ENCODE data around the gene CACNA1G.

The CACNA1G gene

DNA sequence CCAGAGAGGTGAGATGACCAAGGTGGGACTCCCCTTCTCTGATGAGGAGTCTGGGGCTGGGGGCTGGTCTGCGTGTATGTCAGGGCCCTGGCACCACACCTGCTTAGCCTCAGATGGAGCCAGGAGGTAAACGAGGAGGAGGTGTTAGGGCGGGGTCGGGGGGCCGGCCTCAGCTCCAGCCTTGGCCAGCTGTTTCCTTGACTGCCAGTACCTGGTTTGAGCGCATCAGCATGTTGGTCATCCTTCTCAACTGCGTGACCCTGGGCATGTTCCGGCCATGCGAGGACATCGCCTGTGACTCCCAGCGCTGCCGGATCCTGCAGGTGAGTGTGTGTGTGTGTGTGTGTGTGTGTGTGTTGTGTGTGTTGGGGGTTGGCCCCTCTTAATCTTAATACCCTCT is 8.1 kb downstream of the CACNA1G start:
- DNase-seq (ENCODE audit: low read depth) = no peak

DNA sequence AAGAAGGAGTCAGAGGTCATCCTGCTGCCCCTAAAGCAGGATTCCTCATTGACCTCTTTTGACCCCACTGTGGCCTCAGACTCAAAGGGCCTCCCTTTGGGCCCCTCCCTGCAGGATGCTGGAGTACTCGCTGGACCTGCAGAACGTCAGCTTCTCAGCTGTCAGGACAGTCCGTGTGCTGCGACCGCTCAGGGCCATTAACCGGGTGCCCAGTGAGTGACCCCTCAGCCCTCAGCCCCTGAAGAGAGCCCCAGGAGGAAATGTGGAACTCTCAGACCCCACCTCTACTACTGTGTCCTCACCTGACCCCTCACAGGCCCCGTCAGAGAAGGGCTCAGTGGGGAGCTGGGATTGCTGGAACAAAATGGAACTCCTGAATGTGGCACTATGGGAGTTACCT is 9.1 kb downstream of the CACNA1G start:
- no peak for DNase-seq (ENCODE audit: low read depth)

DNA sequence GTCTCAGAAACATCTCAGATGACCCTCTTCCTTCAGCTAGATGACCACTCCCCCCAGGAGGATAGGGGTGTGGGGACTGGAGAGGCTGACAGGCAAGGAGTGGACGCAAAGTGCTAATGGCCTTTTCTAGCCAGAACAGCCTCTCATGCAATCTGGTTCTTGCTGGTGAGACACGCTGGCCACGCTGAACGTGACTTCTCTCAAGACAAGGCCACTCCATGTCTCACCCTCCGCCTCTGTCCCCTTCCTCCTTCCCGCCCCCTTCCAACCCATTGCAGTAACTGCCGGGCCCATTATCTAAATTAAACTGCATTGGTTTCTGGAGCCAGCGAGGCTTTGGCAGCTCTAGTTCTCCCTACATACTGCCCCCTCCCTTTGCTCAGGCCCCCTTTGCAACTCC is 9.5 kb downstream of the CACNA1G start:
- DNase-seq (ENCODE audit: low read depth) = no peak

DNA sequence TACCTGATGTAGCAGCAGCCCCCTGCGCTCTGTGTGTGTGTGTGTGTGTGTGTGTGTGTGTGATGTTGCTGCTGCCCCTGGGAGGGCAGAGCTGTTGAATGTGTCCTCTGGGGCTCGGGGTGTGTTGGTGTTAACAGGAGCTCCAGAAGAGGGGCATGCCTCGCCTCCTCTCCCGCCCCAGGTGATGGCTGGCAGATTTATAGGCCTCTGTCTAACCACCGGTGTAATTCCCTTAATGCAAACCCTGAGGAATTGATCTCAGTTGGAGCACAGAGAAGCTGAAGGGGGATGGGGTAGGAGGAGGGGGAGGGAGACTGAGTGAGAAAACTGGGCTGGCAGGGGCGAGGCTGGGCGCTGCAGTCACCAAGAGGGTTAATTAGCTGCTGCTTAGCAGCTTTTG is 10.0 kb downstream of the CACNA1G start:
- no peak for DNase-seq (ENCODE audit: low read depth)

DNA sequence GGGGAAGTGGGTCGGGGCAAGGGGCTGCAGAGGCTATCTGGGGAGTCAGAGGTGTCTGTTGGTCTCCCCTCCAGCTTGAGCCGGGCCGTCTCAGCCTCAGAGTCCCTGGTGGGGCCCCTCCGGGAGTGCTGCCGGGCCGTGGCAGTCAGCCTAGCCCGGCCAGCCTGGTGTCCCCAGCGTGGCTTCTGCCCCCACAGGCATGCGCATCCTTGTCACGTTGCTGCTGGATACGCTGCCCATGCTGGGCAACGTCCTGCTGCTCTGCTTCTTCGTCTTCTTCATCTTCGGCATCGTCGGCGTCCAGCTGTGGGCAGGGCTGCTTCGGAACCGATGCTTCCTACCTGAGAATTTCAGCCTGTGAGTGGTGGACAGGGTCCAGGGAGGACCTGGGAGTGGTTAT is 11.2 kb downstream of the CACNA1G start:
- DNase-seq (ENCODE audit: low read depth) = no peak

DNA sequence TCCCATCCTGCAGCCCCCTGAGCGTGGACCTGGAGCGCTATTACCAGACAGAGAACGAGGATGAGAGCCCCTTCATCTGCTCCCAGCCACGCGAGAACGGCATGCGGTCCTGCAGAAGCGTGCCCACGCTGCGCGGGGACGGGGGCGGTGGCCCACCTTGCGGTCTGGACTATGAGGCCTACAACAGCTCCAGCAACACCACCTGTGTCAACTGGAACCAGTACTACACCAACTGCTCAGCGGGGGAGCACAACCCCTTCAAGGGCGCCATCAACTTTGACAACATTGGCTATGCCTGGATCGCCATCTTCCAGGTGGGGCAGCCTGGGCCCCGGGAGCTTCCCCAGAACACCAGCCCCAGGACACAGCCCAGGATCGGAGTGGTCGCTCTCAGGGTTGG is 12.0 kb downstream of the CACNA1G start:
- no peak for DNase-seq (ENCODE audit: low read depth)

DNA sequence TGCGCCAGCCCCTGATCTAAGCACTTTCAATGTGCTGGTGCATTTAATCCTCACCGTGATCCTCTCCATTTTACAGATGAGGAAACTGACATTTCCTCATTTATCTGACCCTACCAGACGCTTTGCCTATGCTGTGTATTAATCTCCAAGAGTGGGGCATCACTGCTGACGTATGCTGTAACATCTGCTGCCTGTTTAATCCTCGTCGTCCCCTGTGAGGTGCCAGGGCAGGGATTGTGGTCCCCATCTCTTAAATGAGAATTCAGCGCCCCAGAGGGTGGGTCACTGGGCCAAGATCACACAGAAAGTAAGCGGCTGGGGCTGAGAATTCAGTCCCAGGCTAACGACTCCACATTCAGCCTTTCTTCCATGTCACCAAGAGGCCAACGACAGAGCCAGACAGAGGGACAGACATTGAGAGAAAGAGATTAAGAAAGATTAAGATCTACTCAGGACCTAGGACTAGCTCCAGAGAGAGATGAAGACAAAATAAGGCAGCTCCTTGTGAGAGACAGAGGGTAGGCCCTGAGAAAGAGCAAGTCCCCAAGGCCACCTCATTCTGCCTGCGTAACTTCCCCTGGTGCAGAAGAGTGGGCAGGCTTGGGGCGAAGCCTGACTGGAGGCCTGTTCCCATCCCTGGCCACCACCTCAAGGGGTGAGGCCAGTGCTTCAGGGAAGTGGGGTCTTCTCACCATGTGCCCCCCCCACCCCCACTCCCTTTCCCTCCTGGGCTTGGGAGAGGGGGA is 13.5 kb downstream of the CACNA1G start:
- no peak for DNase-seq (ENCODE audit: low read depth)

DNA sequence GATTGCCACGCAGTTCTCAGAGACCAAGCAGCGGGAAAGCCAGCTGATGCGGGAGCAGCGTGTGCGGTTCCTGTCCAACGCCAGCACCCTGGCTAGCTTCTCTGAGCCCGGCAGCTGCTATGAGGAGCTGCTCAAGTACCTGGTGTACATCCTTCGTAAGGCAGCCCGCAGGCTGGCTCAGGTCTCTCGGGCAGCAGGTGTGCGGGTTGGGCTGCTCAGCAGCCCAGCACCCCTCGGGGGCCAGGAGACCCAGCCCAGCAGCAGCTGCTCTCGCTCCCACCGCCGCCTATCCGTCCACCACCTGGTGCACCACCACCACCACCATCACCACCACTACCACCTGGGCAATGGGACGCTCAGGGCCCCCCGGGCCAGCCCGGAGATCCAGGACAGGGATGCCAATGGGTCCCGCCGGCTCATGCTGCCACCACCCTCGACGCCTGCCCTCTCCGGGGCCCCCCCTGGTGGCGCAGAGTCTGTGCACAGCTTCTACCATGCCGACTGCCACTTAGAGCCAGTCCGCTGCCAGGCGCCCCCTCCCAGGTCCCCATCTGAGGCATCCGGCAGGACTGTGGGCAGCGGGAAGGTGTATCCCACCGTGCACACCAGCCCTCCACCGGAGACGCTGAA is 15.2 kb downstream of the CACNA1G start:
- DNase-seq (ENCODE audit: low read depth) = no peak

DNA sequence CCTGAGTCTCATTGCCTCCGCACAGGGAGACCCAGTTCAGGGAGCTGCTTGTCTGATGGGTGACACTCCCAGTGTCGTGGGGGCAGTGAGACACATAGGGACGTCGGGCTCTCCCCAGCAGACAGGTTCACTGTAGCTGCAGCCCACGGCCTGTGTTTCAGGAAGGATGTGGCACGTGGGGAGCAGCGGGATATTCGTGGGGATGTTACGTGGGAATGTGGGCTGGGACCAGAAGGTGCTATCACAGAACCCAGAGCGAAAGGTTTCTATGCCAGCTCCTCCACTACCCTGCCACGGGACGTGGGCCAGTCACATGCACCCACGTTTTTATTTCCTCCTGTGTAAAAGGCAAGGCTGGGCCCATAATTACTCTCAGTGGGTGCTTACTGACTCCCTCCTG is 16.3 kb downstream of the CACNA1G start:
- DNase-seq (ENCODE audit: low read depth) = no peak

DNA sequence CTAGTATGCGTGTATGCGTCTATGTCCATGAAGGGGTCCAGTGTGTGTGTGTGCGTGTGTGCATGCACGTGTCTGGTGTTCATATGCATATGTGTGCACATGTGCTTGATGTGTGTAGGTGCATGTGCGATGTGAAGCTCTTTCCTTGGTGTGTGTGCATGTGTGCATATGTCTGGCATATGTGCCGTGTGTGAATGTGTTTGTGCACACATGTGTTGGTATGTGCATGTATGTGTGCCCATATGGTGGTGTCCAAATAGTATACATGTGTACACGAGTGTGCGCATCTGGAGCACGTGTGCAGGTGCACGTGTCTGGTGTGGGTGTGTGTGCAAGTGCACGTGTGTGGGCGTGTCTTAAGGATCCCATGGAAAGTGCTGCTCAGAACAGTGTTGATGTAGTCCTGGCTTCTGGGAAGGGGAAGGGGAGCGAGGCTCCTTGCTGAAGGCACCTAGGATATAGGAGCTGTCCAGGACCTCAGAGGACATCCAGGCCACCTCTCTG is 17.0 kb downstream of the CACNA1G start:
- no peak for DNase-seq (ENCODE audit: low read depth)

DNA sequence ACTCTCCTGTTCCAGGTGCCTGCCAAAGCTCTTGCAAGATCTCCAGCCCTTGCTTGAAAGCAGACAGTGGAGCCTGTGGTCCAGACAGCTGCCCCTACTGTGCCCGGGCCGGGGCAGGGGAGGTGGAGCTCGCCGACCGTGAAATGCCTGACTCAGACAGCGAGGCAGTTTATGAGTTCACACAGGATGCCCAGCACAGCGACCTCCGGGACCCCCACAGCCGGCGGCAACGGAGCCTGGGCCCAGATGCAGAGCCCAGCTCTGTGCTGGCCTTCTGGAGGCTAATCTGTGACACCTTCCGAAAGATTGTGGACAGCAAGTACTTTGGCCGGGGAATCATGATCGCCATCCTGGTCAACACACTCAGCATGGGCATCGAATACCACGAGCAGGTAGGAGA is 17.7 kb downstream of the CACNA1G start:
- no peak for DNase-seq (ENCODE audit: low read depth)

DNA sequence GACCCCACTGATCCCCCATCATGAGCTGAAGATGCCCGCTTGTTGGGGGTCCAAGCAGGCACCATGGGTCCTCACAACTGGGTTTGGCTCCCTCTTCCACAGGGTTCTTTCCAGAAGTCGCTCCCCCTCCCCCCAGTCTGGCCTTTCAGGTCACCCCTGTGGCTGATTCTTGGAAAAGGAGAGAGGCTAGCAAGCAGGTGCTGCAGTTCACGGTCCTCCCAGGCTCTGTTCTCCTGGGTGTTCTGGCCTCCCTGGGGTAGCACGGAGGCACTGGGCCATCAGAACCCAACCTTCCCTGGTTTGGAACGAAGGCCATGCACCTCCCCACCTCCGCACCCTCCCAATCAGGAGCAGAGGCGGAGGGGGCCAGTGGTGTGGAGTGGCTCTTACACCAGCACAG is 18.9 kb downstream of the CACNA1G start:
- no peak for DNase-seq (ENCODE audit: low read depth)

DNA sequence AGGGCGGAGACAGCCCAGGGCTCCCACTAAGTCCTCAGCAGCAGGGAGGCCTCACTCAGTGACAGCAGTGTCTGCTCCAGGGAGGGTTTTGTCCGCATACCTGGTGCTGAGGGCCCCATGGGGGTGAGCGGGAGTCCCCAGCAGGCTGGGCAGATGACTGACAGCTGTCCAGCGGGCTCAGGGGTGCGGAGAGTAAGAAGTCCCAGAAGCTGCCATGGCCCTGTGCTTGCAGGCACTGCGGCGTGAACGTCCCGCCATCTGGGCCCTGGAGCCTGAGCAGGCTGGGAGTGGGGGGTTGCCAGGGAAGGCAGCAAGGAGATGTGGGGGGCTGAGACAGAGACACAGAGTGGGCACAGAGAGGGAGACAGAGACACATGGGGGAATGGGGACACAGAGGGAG is 20.1 kb downstream of the CACNA1G start:
- DNase-seq (ENCODE audit: low read depth) = no peak

DNA sequence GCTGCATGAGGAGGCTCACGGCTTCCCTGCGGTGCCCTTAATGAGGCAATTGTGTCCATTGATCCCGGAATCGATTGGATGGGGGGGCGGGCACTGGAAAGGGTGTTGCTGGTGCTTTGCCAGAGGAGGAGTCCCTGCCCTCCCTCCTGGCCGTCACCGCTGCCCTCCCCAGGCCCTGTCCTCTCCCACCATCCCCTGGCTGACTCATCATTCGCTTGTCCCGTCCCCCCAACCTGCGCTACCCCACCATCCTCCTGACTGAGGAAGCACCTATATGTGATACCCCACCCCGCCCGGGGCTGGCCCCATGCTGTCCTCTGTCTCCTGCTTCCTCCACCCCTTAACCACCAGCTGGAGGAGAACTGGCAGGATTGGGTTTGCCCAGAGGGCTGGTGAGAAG is 20.8 kb downstream of the CACNA1G start:
- DNase-seq (ENCODE audit: low read depth) = no peak

DNA sequence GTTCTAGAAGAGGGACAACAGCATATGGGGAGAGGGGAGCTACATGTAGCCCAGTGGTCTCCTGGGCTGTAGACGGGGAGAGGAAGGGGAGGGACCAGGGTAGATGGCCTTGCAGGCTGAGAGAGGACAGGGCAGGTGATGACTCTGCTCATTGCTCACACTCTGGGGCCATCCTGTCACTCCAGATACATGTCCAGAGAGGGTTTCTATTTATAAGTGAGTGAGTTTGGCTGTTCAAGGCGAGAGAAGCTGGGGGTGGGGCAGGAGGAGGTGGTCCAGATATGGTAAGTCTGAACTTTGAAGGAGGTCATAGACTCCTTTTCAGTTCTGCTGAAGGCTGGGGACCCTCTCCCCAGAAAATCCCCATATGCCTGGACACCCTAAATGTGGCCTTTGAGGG is 22.2 kb downstream of the CACNA1G start:
- DNase-seq (ENCODE audit: low read depth) = no peak

DNA sequence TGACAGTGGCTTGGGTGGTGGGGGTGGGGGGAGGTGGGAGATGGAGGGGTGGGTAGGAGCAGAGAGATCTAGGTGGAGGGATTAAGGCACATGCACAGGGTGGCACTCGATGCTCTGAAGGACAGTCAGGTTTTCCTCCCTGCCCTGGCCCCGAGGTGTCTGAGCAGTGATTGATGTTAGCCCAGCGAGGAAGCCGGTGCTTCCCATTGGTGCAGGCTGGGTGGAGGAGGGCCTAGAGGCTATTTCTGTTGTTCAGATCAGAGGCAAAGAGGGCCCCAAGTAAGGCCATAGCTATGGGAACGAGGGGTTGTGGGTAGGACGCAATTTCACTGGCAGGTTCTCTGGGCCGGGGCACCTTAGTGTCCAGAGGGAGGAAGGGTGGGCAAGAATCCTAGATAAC is 23.1 kb downstream of the CACNA1G start:
- DNase-seq (ENCODE audit: low read depth) = no peak

DNA sequence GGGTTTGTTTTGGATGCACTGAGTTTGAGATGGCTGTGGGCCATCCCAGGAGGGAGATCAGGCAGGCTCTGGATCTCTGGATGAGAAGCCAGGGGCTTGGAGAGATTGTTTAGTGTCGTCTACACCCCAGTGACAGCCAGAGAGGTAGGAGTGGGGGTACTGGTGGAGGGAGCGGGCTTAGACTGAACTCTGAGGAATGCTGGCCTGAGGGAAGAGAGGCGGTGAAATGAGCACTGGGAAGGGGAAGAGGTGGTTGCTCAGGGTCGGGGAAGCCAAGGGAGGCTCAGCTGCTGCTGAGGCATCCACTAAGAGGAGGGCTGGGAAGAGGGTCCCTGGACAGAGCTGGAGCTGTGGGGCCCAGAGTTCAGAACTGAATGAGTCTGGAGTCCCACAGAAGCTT is 23.6 kb downstream of the CACNA1G start:
- DNase-seq (ENCODE audit: low read depth) = no peak

DNA sequence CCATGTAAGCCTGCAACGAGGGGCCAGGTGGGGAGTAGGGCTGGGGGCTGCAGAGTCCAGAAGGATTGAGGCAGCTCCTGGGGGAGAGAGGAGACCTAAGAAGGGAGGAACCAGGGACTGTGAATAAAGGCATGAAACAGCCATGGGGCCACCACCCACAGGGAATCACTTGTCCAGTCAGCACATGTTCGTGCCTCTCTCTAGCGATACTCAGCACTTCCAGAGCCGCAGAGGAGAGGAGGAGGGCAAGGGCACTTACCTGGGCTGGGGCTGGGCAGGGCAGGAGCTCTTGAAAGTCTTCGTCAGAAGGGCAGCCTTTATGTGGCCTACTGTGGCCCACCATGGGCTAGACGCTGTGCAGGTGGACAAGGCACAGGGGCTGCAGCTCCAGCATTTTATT is 24.2 kb downstream of the CACNA1G start:
- DNase-seq (ENCODE audit: low read depth) = no peak

DNA sequence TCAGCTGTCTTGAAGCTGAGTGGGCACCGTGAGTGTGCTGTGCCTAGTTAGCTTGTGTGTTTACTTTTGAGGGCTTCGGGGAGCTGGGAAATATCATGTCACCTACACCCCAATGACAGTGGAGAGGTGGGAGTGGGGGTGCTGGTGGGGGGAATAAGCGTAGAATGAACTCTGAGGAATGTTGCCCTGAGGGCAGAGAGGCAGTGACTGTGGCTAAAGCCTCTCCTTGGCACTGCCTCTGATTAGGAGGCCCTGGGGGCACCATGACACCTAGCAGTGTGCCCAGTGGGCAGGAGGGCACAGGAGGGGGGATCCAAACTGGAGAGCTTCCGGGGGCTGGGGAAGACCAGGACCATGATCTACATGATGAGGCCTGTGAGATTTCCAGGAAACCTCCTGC is 24.8 kb downstream of the CACNA1G start:
- no peak for DNase-seq (ENCODE audit: low read depth)

DNA sequence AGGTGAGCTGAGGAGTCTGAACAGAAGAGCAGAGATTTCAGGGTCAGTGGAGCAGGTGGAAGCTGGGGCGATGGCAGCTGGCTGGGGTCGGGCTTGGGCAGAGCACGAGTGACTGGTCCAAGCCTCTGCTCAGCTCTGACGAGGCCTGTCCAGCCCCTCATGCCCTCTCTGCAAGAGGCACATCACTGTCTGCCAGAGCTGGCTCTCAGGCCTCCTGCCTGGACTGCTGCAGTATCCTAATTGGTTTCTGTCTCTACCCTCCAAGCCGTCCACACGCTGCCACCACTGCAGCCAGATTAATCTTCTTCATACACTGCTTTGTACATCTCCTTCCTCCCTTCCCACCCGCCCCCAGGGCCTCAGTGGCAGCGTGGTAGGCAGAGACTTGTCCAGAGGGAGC is 25.4 kb downstream of the CACNA1G start:
- DNase-seq (ENCODE audit: low read depth) = no peak

DNA sequence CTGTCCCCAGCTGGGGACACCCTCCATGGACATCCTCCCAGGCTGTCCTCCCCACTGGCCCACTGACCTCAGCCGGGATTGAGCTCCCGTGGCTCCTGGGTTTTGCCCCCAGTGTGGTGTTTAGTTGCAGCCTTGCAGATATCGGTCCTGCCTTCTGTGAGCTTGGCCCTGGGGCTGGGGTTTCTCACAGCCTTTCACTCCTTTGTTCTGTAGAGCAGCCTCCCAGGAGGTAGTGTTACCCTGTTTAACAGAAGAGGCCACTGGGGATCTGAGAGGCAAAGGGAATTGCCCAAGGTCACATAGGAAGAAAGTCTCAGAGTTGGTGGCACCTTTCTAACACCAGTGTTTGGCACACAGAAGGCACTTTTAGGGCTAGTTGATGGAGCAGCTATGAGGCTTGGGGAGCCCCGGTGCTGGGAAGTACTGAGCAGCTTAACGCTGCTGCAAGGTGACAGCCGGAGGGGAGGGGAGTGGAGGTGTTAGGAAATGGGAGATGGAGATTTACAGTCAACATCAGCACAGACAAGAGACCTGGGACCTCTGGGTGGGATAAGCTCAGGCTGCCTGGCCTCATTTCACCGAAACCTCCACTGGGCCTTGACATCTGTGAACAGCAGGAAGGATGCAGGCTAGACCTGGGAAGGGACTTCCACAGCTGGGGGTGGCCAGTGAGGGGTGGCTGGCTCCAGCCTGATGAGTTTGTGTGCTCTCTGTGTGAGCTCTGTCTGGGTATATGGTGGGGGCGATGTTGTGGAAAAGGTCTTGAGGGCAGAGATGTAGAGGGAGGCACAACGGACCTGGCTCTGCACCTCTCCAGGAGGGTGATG is 26.1 kb downstream of the CACNA1G start:
- no peak for DNase-seq (ENCODE audit: low read depth)

DNA sequence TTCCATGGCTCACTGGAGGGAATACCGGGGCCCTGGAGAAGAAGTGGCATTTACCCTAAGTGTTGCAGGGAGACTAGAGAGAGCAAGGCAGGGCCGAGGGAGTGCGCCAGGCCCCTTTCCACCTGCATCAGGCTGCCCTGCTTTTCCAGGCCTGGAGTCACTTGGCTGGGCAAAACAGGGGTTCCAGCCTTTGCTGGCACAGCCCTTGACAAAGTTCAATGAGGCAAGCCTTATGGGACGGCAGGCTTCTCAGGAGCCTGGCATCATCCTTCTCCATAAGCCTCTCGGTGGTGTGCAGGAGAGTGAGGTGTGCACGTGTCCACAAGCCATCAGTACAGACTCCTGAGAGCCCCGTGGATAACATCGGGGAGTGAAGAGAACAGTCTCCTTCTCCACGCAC is 27.1 kb downstream of the CACNA1G start:
- DNase-seq (ENCODE audit: low read depth) = no peak

DNA sequence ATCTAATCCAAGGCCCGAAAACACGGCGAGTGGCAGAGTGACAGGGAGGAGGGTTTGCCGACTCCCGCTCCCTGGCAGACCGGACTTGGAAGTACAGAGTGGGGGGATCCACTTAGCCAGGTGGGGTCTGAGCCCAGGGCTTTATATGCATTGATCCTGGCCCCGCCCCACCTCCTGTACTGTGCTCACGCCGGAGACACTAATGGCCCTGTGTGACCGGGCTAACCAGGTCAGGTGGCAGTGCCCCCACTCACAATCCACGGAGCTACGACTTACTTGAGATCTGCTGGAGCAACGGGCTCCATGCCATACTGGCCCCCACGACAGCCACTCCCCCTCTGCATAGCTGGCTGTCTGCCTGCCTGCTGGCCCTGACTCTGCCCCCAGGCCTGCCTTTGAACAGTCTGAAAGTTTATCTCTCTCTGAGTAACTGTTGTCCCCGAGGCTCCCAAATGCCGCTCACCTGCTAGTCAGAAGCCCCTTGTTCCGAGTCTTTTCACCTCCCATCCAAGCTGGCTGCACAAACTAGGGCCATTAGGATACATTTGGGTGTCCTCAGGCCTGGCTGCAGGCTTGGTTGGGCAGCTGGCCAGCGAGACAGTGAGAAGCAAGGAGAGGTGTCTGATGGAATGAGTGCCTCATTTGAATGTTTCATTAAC is 28.0 kb downstream of the CACNA1G start:
- no peak for DNase-seq (ENCODE audit: low read depth)

Measured in CMK (cell line).